ENCODE results near the gene TRABD2B.

TRABD2B gene

GRCh38 chr1:48018799-48019198 is 21.6 kb upstream of the TRABD2B start:
- no peaks in the 10 kb centered on the region; the same call in none of the 2 replicates for H3K27me3 ChIP-seq (replicated peaks; ENCODE audit: control insufficient read depth, insufficient read depth, low read length)
- DNase-seq (ENCODE audit: extremely low read depth, insufficient read length), result no peak
- TF ChIP-seq, protein P1, sequence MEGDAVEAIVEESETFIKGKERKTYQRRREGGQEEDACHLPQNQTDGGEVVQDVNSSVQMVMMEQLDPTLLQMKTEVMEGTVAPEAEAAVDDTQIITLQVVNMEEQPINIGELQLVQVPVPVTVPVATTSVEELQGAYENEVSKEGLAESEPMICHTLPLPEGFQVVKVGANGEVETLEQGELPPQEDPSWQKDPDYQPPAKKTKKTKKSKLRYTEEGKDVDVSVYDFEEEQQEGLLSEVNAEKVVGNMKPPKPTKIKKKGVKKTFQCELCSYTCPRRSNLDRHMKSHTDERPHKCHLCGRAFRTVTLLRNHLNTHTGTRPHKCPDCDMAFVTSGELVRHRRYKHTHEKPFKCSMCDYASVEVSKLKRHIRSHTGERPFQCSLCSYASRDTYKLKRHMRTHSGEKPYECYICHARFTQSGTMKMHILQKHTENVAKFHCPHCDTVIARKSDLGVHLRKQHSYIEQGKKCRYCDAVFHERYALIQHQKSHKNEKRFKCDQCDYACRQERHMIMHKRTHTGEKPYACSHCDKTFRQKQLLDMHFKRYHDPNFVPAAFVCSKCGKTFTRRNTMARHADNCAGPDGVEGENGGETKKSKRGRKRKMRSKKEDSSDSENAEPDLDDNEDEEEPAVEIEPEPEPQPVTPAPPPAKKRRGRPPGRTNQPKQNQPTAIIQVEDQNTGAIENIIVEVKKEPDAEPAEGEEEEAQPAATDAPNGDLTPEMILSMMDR (IDR thresholded peaks at IDR 0.05; ENCODE audit: insufficient read depth, low read length, poor library complexity, severe bottlenecking), result no peak
- H3K36me3 ChIP-seq (ENCODE audit: control insufficient read depth, insufficient read depth, low read length), result no peaks in the 10 kb centered on the region
- no peak overlapping the region for H3K4me3 ChIP-seq (replicated peaks; ENCODE audit: low read depth, low read length)

DNA sequence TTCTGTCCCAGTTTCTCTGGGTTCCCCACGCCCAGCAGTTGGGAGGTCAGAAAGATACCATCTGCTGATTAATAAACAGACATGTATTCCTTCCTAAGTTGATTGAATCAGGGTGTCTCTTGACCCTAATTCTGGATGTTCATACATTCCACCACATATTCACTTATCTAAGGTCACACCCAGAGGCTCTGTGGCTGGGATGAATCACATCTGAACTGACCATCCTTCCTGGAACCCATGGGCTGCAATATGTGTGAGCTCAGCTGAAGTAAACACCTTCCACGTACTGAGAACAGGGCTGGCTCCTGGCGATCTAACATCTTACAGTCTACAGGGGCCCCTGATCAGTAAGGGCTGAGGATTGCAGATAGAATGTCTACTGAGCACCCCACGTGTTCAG is 20.5 kb upstream of the TRABD2B start:
- TF ChIP-seq, protein P1 (IDR thresholded peaks at IDR 0.05; ENCODE audit: insufficient read depth, low read length, poor library complexity, severe bottlenecking), result no peak
- no peak for DNase-seq (ENCODE audit: extremely low read depth, insufficient read length)
- Histone ChIP-seq H3K4me3 (replicated peaks; ENCODE audit: low read depth, low read length) (no peak overlapping the region), H3K27me3 (replicated peaks; ENCODE audit: control insufficient read depth, insufficient read depth, low read length) (no peaks in the 10 kb centered on the region; the same call in none of the 2 replicates), H3K36me3 (ENCODE audit: control insufficient read depth, insufficient read depth, low read length) (no peaks in the 10 kb centered on the region)

DNA sequence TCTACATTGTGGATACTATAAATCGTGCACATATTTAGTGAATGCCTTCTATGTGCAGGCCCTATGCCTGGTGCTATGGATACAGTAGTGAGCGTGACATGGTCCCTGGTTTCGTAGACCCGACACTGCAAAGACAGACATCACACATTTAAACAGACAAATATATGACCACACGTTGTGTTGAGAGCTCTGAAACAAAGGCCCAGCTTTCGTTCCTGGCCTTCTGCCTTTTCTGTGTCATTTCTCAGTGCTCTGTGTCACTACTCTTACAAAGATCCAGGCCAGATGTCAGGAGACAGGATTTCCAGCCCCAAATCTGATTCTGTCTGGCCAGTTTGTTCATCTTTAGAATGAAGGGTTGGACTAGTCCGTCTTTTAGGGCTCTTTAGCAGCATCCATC is 19.3 kb upstream of the TRABD2B start:
- DNase-seq (ENCODE audit: extremely low read depth, insufficient read length), result no peak
- TF ChIP-seq, protein P1 (IDR thresholded peaks at IDR 0.05; ENCODE audit: insufficient read depth, low read length, poor library complexity, severe bottlenecking), result no peak
- no peaks in the 10 kb centered on the region for H3K36me3 ChIP-seq (ENCODE audit: control insufficient read depth, insufficient read depth, low read length)
- H3K27me3 ChIP-seq (replicated peaks; ENCODE audit: control insufficient read depth, insufficient read depth, low read length), result no peaks in the 10 kb centered on the region; the same call in none of the 2 replicates
- H3K4me3 ChIP-seq (replicated peaks; ENCODE audit: low read depth, low read length), result no peak overlapping the region

- H3K4me3 ChIP-seq (replicated peaks; ENCODE audit: low read depth, low read length), result no peak overlapping the region
- H3K36me3 ChIP-seq (ENCODE audit: control insufficient read depth, insufficient read depth, low read length), result no peaks in the 10 kb centered on the region
- no peaks in the 10 kb centered on the region; the same call in none of the 2 replicates for H3K27me3 ChIP-seq (replicated peaks; ENCODE audit: control insufficient read depth, insufficient read depth, low read length)
- TF ChIP-seq, protein P1 (IDR thresholded peaks at IDR 0.05; ENCODE audit: insufficient read depth, low read length, poor library complexity, severe bottlenecking), result no peak
- DNase-seq (ENCODE audit: extremely low read depth, insufficient read length), result no peak
Observed at GRCh38 chr1:48013270-48013669, 16.1 kb upstream of the TRABD2B start.

GRCh38 chr1:48007047-48007446 is 9.9 kb upstream of the TRABD2B start:
- Histone ChIP-seq H3K4me3 (replicated peaks; ENCODE audit: low read depth, low read length) (no peak overlapping the region), H3K36me3 (ENCODE audit: control insufficient read depth, insufficient read depth, low read length) (no peaks in the 10 kb centered on the region), H3K27me3 (replicated peaks; ENCODE audit: control insufficient read depth, insufficient read depth, low read length) (no peaks in the 10 kb centered on the region)
- TF ChIP-seq, protein P1 (IDR thresholded peaks at IDR 0.05; ENCODE audit: insufficient read depth, low read length, poor library complexity, severe bottlenecking), result no peak
- DNase-seq (ENCODE audit: extremely low read depth, insufficient read length), result no peak

GRCh38 chr1:48006264-48006663 is 9.1 kb upstream of the TRABD2B start:
- TF ChIP-seq, protein P1 (IDR thresholded peaks at IDR 0.05; ENCODE audit: insufficient read depth, low read length, poor library complexity, severe bottlenecking), result no peak
- H3K36me3 ChIP-seq (ENCODE audit: control insufficient read depth, insufficient read depth, low read length), result no peaks in the 10 kb centered on the region
- H3K27me3 ChIP-seq (replicated peaks; ENCODE audit: control insufficient read depth, insufficient read depth, low read length), result no peaks in the 10 kb centered on the region
- DNase-seq (ENCODE audit: extremely low read depth, insufficient read length), result no peak
- no peak overlapping the region for H3K4me3 ChIP-seq (replicated peaks; ENCODE audit: low read depth, low read length)
